ENCODE data around the gene CELSR1.

GRCh38 chr22:46421267-46421666 lies 116.2 kb downstream of the CELSR1 start:
- TF ChIP-seq CTCF (IDR thresholded peaks at IDR 0.05; ENCODE audit: low read depth, low read length, poor library complexity, severe bottlenecking) = no peak
- no peak for TF ChIP-seq EZH2phosphoT487 (IDR thresholded peaks at IDR 0.05; ENCODE audit: borderline replicate concordance, low read length)

All from DOHH2 (cell line).